Mesothelial cell of epicardium (in vitro differentiated cells): ENCODE results near the gene CCL3. TPM values are rescaled to one million over a fixed set of nuclear protein-coding genes. Genes with fewer than 3 reads are reported as not detected.

Experiments used
- DNase-seq, 2 experiments: peaks; one replicate each; pipeline ENCODE4 v3.0.0; 2021; ENCODE audit warnings: low spot score in 2 of 2; ENCODE audit not compliant: unreplicated experiment in 2 of 2
- H3K27ac Mint-ChIP-seq: 2 replicates; pipeline ENCODE4 v1.8.0; 2021; ENCODE audit warnings: mixed read lengths
- H3K27me3 Mint-ChIP-seq: 2 replicates; pipeline ENCODE4 v1.8.0; 2021; ENCODE audit warnings: low read depth, mixed read lengths
- H3K36me3 Mint-ChIP-seq: 2 replicates; pipeline ENCODE4 v1.8.0; 2021; ENCODE audit warnings: mixed read lengths
- H3K4me1 Mint-ChIP-seq: 2 replicates; pipeline ENCODE4 v1.8.0; 2021; ENCODE audit warnings: mixed read lengths
- H3K4me3 Mint-ChIP-seq: 2 replicates; pipeline ENCODE4 v1.8.0; 2021; ENCODE audit warnings: mild to moderate bottlenecking, moderate library complexity, mixed read lengths
- H3K9me3 Mint-ChIP-seq: 2 replicates; pipeline ENCODE4 v1.8.0; 2021; ENCODE audit warnings: mixed read lengths
- CTCF ChIP-seq: fragments of 200-600 bp; sonication (generic); IDR thresholded peaks from one replicate; pipeline ENCODE4 v1.5.0; 2021; ENCODE audit warnings: antibody characterized with exemption; ENCODE audit not compliant: unreplicated experiment
- total RNA-seq: library from RNA; stranded (reverse); gene quantifications from 3 replicates; pipeline ENCODE4 v1.2.1, GENCODE V29; 2021

Gene CCL3
- total RNA-seq, 1 donor from 2014 or later = not detected

- no peak overlapping the region for H3K27ac Mint-ChIP-seq
- DNase-seq = no peak
- H3K4me1 Mint-ChIP-seq = peaks cover 2% of the 10 kb centered on the region
- H3K36me3 Mint-ChIP-seq = no peaks in the 10 kb centered on the region
- H3K27me3 Mint-ChIP-seq = peaks cover 50% of the 10 kb centered on the region
- no peaks in the 10 kb centered on the region for H3K9me3 Mint-ChIP-seq
- H3K4me3 Mint-ChIP-seq = no peak overlapping the region
- TF ChIP-seq CTCF = no peak
Observed at GRCh38 chr17:36132421-36132831, 42.5 kb upstream of the CCL3 start.

- H3K4me1 Mint-ChIP-seq = peaks cover 2% of the 10 kb centered on the region
- peaks cover 45% of the 10 kb centered on the region for H3K27me3 Mint-ChIP-seq
- no peak for DNase-seq
- no peaks in the 10 kb centered on the region for H3K36me3 Mint-ChIP-seq
- no peak for TF ChIP-seq CTCF
- H3K9me3 Mint-ChIP-seq = no peaks in the 10 kb centered on the region
- no peak overlapping the region for H3K27ac Mint-ChIP-seq
- H3K4me3 Mint-ChIP-seq = no peak overlapping the region
Observed at GRCh38 chr17:36131931-36132330, 42.0 kb upstream of the CCL3 start.

- H3K27ac Mint-ChIP-seq = no peak overlapping the region
- H3K4me3 Mint-ChIP-seq = no peak overlapping the region
- H3K27me3 Mint-ChIP-seq = peaks cover 46% of the 10 kb centered on the region
- H3K4me1 Mint-ChIP-seq = peaks cover 2% of the 10 kb centered on the region
- H3K9me3 Mint-ChIP-seq = no peaks in the 10 kb centered on the region
- TF ChIP-seq CTCF = no peak
- DNase-seq = no peak
- no peaks in the 10 kb centered on the region for H3K36me3 Mint-ChIP-seq
Observed at GRCh38 chr17:36131421-36131820, 41.5 kb upstream of the CCL3 start.

GRCh38 chr17:36130346-36130745 lies 40.4 kb upstream of the CCL3 start:
- Mint-ChIP-seq H3K4me1 (peaks cover 2% of the 10 kb centered on the region), H3K27me3 (peaks cover 40% of the 10 kb centered on the region), H3K9me3 (peaks cover 8% of the 10 kb centered on the region), H3K4me3 (no peak overlapping the region), H3K36me3 (no peaks in the 10 kb centered on the region), H3K27ac (no peak overlapping the region)
- TF ChIP-seq CTCF = no peak
- no peak for DNase-seq

GRCh38 chr17:36129616-36130015 lies 39.7 kb upstream of the CCL3 start:
- peaks cover 2% of the 10 kb centered on the region for H3K4me1 Mint-ChIP-seq
- no peak for TF ChIP-seq CTCF
- peaks cover 39% of the 10 kb centered on the region for H3K27me3 Mint-ChIP-seq
- H3K36me3 Mint-ChIP-seq = no peaks in the 10 kb centered on the region
- H3K4me3 Mint-ChIP-seq = no peak overlapping the region
- DNase-seq = no peak
- H3K9me3 Mint-ChIP-seq = peaks cover 8% of the 10 kb centered on the region
- H3K27ac Mint-ChIP-seq = no peak overlapping the region

GRCh38 chr17:36128411-36128978 lies 38.6 kb upstream of the CCL3 start:
- Mint-ChIP-seq H3K27me3 (peaks cover 34% of the 10 kb centered on the region), H3K27ac (no peak overlapping the region), H3K9me3 (peaks cover 8% of the 10 kb centered on the region), H3K36me3 (no peaks in the 10 kb centered on the region), H3K4me3 (no peak overlapping the region), H3K4me1 (peaks cover under 1% of the 10 kb centered on the region)
- DNase-seq = no peak
- no peak for TF ChIP-seq CTCF
